Neural progenitor cell (in vitro differentiated cells): ENCODE measurements around the gene ANGPTL7. TPM values are rescaled to one million over a fixed set of nuclear protein-coding genes. Genes with fewer than 3 reads are reported as not detected.

Experiments
- DNase-seq: peaks from one replicate; pipeline ENCODE4 v3.0.0-alpha.2; 2016; ENCODE audit warnings: low spot score
- H2AFZ ChIP-seq: fragments of 200-600 bp; sonication (generic); replicated peaks from 2 replicates; pipeline ENCODE4 v1.6.1; 2016; ENCODE audit warnings: antibody characterized with exemption
- H3F3A ChIP-seq: fragments of 200-600 bp; sonication (generic); 2 replicates; pipeline ENCODE4 v1.6.1; 2016; ENCODE audit warnings: antibody characterized with exemption, low read depth
- H3K27ac ChIP-seq: fragments of 200-600 bp; sonication (generic); 2 replicates; pipeline ENCODE4 v1.5.1; 2016; ENCODE audit warnings: mild to moderate bottlenecking
- H3K27me3 ChIP-seq: fragments of 200-600 bp; sonication (generic); 2 replicates; pipeline ENCODE4 v1.6.1; 2016; ENCODE audit warnings: mild to moderate bottlenecking, moderate library complexity
- H3K36me3 ChIP-seq: fragments of 200-600 bp; sonication (generic); 2 replicates; pipeline ENCODE4 v1.5.1; 2016
- H3K4me1 ChIP-seq: fragments of 200-600 bp; sonication (generic); 2 replicates; pipeline ENCODE4 v1.6.1; 2016; ENCODE audit warnings: mixed run types
- H3K4me2 ChIP-seq: fragments of 200-600 bp; sonication (generic); 2 replicates; pipeline ENCODE4 v1.6.1; 2016
- H3K4me3 ChIP-seq: fragments of 200-600 bp; sonication (generic); 2 replicates; pipeline ENCODE4 v1.5.1; 2016
- H3K79me2 ChIP-seq: fragments of 200-600 bp; sonication (generic); 2 replicates; pipeline ENCODE4 v1.6.1; 2016; ENCODE audit warnings: low read depth
- H3K9ac ChIP-seq: fragments of 200-600 bp; sonication (generic); 2 replicates; pipeline ENCODE4 v1.6.1; 2016
- H3K9me3 ChIP-seq: fragments of 200-600 bp; sonication (generic); 2 replicates; pipeline ENCODE4 v1.5.1; 2016; ENCODE audit warnings: low read depth
- H4K20me1 ChIP-seq: fragments of 200-600 bp; sonication (generic); 2 replicates; pipeline ENCODE4 v1.6.1; 2016; ENCODE audit warnings: low read depth
- H3K27ac Mint-ChIP-seq: 3 replicates; pipeline ENCODE4 v1.8.0; 2021; ENCODE audit warnings: mixed read lengths
- H3K27me3 Mint-ChIP-seq: 2 replicates; pipeline ENCODE4 v1.8.0; 2022; ENCODE audit warnings: low read depth, mild to moderate bottlenecking, inconsistent platforms, moderate library complexity, mixed read lengths; ENCODE audit not compliant: insufficient read depth
- H3K36me3 Mint-ChIP-seq: 3 replicates; pipeline ENCODE4 v1.8.0; 2021; ENCODE audit warnings: mixed read lengths
- H3K4me1 Mint-ChIP-seq: 3 replicates; pipeline ENCODE4 v1.8.0; 2021; ENCODE audit warnings: mixed read lengths
- H3K4me3 Mint-ChIP-seq: 3 replicates; pipeline ENCODE4 v1.8.0; 2021; ENCODE audit warnings: mild to moderate bottlenecking, moderate library complexity, mixed read lengths
- H3K9me3 Mint-ChIP-seq: 3 replicates; pipeline ENCODE4 v1.8.0; 2020; ENCODE audit warnings: mixed read lengths
- EZH2 ChIP-seq: fragments of 200-600 bp; sonication (generic); IDR thresholded peaks from 2 replicates; pipeline ENCODE4 v1.6.1; 2017; ENCODE audit warnings: antibody characterized with exemption, mild to moderate bottlenecking, moderate library complexity
- EZH2phosphoT487 ChIP-seq: fragments of 200-600 bp; sonication (generic); IDR thresholded peaks from 2 replicates; pipeline ENCODE4 v1.6.1; 2017; ENCODE audit warnings: antibody characterized with exemption
- total RNA-seq: library from RNA; depleted of rRNA; stranded (reverse); fragments of >200 nt; gene quantifications from 2 replicates; pipeline ENCODE4 v1.2.3, GENCODE V29; 2015; ENCODE audit warnings: low replicate concordance
- TF ChIP-seq, protein P1 (sequence below): fragments of 200-600 bp; sonication (generic); IDR thresholded peaks from 2 replicates; pipeline ENCODE4 v1.5.1; 2017; ENCODE audit warnings: antibody characterized with exemption, mild to moderate bottlenecking

The ANGPTL7 gene
- total RNA-seq, 1 donor from 2014 or later = not detected

DNA sequence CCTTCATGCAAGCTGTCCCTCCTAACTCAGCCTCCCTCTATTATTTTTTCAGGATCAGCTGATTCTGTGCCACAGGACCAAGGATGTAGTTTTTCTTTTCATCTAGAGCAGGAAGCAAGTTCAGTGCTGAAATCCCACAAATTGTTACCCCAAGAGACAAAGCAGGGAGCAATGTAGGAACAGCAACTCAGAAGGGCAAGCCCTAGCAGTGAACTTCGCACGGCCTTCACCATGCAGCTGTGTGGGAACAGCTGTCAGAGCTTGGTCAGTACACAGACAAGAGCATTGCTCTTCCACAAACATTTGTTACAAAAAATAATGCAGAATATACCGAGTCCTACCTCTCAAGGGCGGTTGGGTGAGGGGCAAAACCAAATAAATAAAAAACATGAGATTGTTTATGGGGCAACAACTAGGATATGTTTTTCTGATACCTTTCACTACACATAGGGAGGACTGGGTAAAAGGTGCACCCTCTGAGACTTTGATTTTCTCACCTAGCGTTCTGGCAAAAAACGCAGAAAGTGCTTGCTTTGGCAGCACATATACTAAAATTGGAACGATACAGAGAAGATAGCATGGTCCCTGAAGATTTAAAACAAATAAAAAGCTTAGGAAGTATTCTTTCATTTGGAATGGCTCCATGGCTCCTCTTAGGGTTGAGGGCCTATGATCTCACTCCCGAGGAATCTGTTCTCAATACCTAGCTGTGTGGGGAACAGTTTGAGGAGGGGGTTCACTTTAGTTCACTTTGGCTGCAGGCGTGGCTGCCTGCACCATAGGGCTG is 37.1 kb upstream of the ANGPTL7 start:
- Histone ChIP-seq H3K9ac (no peak overlapping the region), H3K4me3 (no peak overlapping the region), H3K4me1 (no peaks in the 10 kb centered on the region), H3K9me3 (no peaks in the 10 kb centered on the region), H3F3A (no peaks in the 10 kb centered on the region), H2AFZ (no peak overlapping the region), H3K36me3 (peaks cover 3% of the 10 kb centered on the region), H4K20me1 (no peaks in the 10 kb centered on the region), H3K27me3 (no peaks in the 10 kb centered on the region), H3K79me2 (no peaks in the 10 kb centered on the region), H3K27ac (no peak overlapping the region), H3K4me2 (no peak overlapping the region)
- no peaks in the 10 kb centered on the region for H3K27me3 Mint-ChIP-seq
- H3K4me3 Mint-ChIP-seq = no peak overlapping the region
- no peak for DNase-seq
- no peaks in the 10 kb centered on the region for H3K4me1 Mint-ChIP-seq
- no peaks in the 10 kb centered on the region for H3K9me3 Mint-ChIP-seq
- no peak for TF ChIP-seq EZH2
- no peak for TF ChIP-seq EZH2phosphoT487
- TF ChIP-seq, protein P1, sequence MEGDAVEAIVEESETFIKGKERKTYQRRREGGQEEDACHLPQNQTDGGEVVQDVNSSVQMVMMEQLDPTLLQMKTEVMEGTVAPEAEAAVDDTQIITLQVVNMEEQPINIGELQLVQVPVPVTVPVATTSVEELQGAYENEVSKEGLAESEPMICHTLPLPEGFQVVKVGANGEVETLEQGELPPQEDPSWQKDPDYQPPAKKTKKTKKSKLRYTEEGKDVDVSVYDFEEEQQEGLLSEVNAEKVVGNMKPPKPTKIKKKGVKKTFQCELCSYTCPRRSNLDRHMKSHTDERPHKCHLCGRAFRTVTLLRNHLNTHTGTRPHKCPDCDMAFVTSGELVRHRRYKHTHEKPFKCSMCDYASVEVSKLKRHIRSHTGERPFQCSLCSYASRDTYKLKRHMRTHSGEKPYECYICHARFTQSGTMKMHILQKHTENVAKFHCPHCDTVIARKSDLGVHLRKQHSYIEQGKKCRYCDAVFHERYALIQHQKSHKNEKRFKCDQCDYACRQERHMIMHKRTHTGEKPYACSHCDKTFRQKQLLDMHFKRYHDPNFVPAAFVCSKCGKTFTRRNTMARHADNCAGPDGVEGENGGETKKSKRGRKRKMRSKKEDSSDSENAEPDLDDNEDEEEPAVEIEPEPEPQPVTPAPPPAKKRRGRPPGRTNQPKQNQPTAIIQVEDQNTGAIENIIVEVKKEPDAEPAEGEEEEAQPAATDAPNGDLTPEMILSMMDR = no peak
- peaks cover 15% of the 10 kb centered on the region for H3K36me3 Mint-ChIP-seq
- peak overlapping the region; percentile 38 for H3K27ac Mint-ChIP-seq

DNA sequence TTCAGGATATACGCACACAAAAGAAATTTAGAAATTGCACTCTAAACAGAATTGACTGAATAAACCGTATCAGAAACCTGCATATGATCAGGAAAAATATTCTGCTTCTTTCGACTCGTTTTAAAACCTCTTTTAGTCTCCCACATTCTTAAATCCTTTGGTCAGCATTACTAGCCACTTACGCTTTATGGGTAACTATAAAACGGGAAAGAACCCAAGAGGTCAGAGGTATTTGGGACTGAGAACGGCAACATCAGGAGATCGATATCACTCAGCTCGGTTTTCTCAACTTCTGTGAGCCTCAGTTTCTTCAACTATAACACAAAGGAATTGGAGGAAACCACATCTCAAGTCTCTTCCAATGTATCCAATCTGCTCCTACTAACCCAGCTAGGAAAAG is 36.4 kb upstream of the ANGPTL7 start:
- TF ChIP-seq EZH2phosphoT487 (no peak), EZH2 (no peak)
- TF ChIP-seq, protein P1 = no peak
- H3K27ac Mint-ChIP-seq = no peak overlapping the region
- no peaks in the 10 kb centered on the region for H3K27me3 Mint-ChIP-seq

DNA sequence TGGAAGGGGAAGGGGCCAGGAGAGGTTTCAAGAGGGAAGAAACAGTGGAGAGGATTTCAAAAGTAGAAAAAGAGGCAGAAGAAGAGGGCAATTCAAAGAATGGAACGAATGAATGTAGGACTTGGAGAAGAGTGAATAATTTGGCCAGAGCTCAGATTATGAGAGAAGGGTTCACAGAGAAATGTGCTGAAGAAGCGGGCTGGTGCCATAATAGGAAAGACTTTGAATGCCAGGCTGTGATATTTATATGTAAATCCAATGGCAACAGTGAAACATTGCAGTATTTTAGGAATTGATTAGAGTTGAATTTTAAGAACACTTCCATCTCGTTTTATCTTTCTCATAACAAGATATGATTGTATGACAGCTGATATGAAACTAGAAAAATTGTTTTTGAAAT is 36.0 kb upstream of the ANGPTL7 start:
- H3K36me3 ChIP-seq = peaks cover 3% of the 10 kb centered on the region
- H3K9ac ChIP-seq = no peak overlapping the region
- peaks cover 17% of the 10 kb centered on the region for H3K36me3 Mint-ChIP-seq
- no peaks in the 10 kb centered on the region for H3F3A ChIP-seq
- no peak for DNase-seq
- no peak overlapping the region for H2AFZ ChIP-seq
- no peaks in the 10 kb centered on the region for H3K9me3 ChIP-seq
- H3K4me3 ChIP-seq = no peak overlapping the region
- no peak overlapping the region for H3K4me2 ChIP-seq
- H3K4me1 ChIP-seq = no peaks in the 10 kb centered on the region
- TF ChIP-seq, protein P1 = no peak
- TF ChIP-seq EZH2phosphoT487 (no peak), EZH2 (no peak)
- no peaks in the 10 kb centered on the region for H4K20me1 ChIP-seq
- H3K27ac Mint-ChIP-seq = no peak overlapping the region
- no peak overlapping the region for H3K4me3 Mint-ChIP-seq
- no peak overlapping the region for H3K27ac ChIP-seq
- no peaks in the 10 kb centered on the region for H3K27me3 Mint-ChIP-seq
- H3K27me3 ChIP-seq = no peaks in the 10 kb centered on the region
- H3K4me1 Mint-ChIP-seq = no peaks in the 10 kb centered on the region
- no peaks in the 10 kb centered on the region for H3K79me2 ChIP-seq
- H3K9me3 Mint-ChIP-seq = no peaks in the 10 kb centered on the region

More for the DNA sequence above, 36.4 kb upstream of the ANGPTL7 start:
- no peaks in the 10 kb centered on the region for H3K27me3 ChIP-seq
- no peaks in the 10 kb centered on the region for H3K79me2 ChIP-seq
- no peak overlapping the region for H3K4me3 ChIP-seq
- H3F3A ChIP-seq = no peaks in the 10 kb centered on the region
- no peaks in the 10 kb centered on the region for H3K4me1 Mint-ChIP-seq
- H2AFZ ChIP-seq = no peak overlapping the region
- no peak overlapping the region for H3K4me3 Mint-ChIP-seq
- H3K9me3 ChIP-seq = no peaks in the 10 kb centered on the region
- peaks cover 18% of the 10 kb centered on the region for H3K36me3 Mint-ChIP-seq
- no peak overlapping the region for H3K27ac ChIP-seq
- no peak for DNase-seq
- no peaks in the 10 kb centered on the region for H3K4me1 ChIP-seq
- no peak overlapping the region for H3K4me2 ChIP-seq
- no peaks in the 10 kb centered on the region for H3K9me3 Mint-ChIP-seq
- H3K9ac ChIP-seq = no peak overlapping the region
- no peaks in the 10 kb centered on the region for H4K20me1 ChIP-seq
- peaks cover 3% of the 10 kb centered on the region for H3K36me3 ChIP-seq
